Activated naive CD8-positive, alpha-beta T cell treated with anti-CD3 and anti-CD28 coated beads, Interleukin-2, amount 50 U/mL, for 16 hours (primary cell): Measurements from ENCODE around the gene USP2.

Source experiments
- DNase-seq: peaks from one replicate; pipeline ENCODE4 v3.0.0-alpha.2; 2020; ENCODE audit warnings: low read depth, low spot score

The USP2 gene

GRCh38 chr11:119305556-119306372, 75.7 kb downstream of the USP2 start:
- no peak for DNase-seq
